ENCODE measurements around the gene JAKMIP1.

DNA sequence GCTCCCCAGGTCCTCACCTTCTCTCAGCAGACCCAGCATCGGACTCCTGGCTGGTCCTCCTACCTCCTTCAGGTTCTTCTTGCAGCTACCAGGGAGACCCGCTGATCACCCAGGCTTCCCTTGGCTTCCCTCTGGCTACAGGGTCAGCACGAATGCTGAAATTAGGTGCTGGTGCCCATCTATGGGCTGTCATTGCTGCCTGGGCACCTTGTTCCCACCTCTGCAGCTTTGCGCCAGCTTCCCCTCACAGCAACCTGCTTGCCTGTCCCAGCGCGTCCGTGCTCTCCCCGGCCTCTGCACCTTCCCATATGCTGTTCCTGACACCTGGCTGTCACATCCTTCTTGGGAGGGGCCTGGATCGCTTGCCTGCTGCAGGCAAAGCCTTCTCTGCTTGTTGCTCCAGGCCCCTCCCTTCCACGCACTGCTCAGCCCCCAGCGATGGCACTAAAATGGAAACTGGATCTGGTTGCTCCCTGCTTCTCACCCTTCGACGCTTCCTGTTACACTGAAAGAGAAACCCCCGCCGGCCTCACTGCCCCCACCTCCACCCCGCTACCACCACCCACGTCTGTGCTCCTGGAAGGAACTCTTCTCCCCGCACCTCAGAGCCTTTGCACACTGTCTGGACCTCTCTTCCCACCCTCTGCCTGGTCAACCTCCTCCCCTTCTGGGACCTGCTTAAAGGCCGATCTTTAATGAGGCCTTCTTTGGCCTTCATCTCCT, 204.3 kb downstream of the JAKMIP1 start:
- TF ChIP-seq TAF1 (IDR thresholded peaks at IDR 0.05; ENCODE audit: low read depth) (no peak), RAD21 (IDR thresholded peaks at IDR 0.05; ENCODE audit: low read depth) (no peak), USF1 (IDR thresholded peaks at IDR 0.05) (no peak), TEAD4 (IDR thresholded peaks at IDR 0.05) (no peak), YY1 (IDR thresholded peaks at IDR 0.05; ENCODE audit: low read depth) (no peak), EP300 (IDR thresholded peaks at IDR 0.05; ENCODE audit: borderline replicate concordance) (no peak)
- TF ChIP-seq, protein P1, sequence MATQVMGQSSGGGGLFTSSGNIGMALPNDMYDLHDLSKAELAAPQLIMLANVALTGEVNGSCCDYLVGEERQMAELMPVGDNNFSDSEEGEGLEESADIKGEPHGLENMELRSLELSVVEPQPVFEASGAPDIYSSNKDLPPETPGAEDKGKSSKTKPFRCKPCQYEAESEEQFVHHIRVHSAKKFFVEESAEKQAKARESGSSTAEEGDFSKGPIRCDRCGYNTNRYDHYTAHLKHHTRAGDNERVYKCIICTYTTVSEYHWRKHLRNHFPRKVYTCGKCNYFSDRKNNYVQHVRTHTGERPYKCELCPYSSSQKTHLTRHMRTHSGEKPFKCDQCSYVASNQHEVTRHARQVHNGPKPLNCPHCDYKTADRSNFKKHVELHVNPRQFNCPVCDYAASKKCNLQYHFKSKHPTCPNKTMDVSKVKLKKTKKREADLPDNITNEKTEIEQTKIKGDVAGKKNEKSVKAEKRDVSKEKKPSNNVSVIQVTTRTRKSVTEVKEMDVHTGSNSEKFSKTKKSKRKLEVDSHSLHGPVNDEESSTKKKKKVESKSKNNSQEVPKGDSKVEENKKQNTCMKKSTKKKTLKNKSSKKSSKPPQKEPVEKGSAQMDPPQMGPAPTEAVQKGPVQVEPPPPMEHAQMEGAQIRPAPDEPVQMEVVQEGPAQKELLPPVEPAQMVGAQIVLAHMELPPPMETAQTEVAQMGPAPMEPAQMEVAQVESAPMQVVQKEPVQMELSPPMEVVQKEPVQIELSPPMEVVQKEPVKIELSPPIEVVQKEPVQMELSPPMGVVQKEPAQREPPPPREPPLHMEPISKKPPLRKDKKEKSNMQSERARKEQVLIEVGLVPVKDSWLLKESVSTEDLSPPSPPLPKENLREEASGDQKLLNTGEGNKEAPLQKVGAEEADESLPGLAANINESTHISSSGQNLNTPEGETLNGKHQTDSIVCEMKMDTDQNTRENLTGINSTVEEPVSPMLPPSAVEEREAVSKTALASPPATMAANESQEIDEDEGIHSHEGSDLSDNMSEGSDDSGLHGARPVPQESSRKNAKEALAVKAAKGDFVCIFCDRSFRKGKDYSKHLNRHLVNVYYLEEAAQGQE (IDR thresholded peaks at IDR 0.05; ENCODE audit: low read depth) = no peak
